Measurements from ENCODE around the gene MTF2. TPM values are rescaled to one million over a fixed set of nuclear protein-coding genes. Genes with fewer than 3 reads are reported as not detected.

The MTF2 gene
- total RNA-seq, 4 donors from 2014 or later, result 7.1 to 13.4 (median 9.9) TPM

DNA sequence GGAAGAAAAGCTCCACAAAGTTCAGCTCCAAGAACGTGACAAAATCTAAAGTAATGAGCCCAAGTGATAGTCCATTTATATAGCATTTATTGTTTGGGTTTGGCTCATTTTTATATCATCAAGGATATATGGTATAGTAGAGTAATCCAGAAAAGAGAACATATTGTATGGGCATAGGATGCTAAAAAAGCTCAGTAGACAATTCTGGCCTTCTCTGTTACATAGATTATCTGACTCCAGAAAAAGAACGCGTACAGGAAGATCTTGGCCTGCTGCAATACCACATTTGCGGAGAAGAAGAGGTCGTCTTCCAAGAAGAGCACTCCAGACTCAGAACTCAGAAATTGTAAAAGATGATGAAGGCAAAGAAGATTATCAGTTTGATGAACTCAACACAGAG, 57.4 kb downstream of the MTF2 start:
- no peak for DNase-seq (ENCODE audit: extremely low spot score)
- WGBS, result 94% methylated on average over 5 of the region's 5 CpGs
- H3K36me3 ChIP-seq, result peaks cover 21 to 83% (median 39%) of the 10 kb centered on the region in 4 donors
- H3K27me3 ChIP-seq, result no peaks in the 10 kb centered on the region
- H3K4me3 ChIP-seq, result no peak overlapping the region
- H3K9me3 ChIP-seq, result no peaks in the 10 kb centered on the region
- H3K4me1 ChIP-seq, result no peaks in the 10 kb centered on the region
- H3K27ac ChIP-seq (replicated peaks in 1 of 4), result no peak overlapping the region
- TF ChIP-seq POLR2AphosphoS5 (IDR thresholded peaks at IDR 0.05) (no peak), POLR2A (IDR thresholded peaks at IDR 0.05; ENCODE audit: low read depth) (no peak), EP300 (IDR thresholded peaks at IDR 0.05) (no peak), CTCF (IDR thresholded peaks at IDR 0.05) (no peak)
- intact Hi-C loops (cut with DNase I), result no loop called here

DNA sequence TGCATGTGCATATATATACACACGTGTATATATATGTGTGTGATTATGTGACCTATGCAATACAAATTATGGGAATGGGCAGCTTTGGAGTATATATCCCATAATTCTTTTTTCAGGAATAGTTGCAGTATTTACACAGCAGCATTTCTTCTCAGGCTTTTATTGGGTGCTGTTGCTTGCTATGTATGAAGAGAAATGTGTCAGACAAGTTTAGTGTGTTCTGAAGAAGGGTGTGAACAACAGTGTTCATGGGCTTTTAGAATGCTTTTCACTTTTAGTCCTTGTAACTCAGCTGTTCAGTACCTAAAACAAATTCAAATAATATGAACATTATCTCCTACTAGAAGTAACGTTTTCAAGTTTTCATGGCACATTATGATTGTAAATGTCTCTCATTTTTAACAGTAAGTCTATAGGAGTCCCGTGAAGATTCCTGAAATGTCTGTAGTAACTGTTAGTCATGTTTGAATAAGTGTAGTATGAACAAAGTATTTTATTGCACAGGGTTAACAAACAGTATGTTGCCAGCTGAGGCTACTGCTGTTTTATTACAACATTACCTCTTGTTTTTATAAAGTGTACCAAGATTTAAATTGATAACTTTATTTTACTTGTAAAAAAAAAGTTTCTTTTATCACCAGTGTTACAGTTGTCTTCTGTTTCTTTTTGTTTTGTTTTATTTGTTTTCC, 58.7 kb downstream of the MTF2 start:
- DNase-seq (ENCODE audit: extremely low spot score), result no peak
- Histone ChIP-seq H3K36me3 (peaks cover 21 to 71% (median 39%) of the 10 kb centered on the region in 4 donors), H3K27me3 (no peaks in the 10 kb centered on the region), H3K4me1 (peaks cover 0 to 2% (median 0%) of the 10 kb centered on the region in 4 donors), H3K9me3 (no peaks in the 10 kb centered on the region), H3K4me3 (no peak overlapping the region), H3K27ac (replicated peaks in 1 of 4) (no peak overlapping the region)
- WGBS, result 53% methylated on average over 3 of the region's 3 CpGs
- TF ChIP-seq POLR2A (IDR thresholded peaks at IDR 0.05; ENCODE audit: low read depth), result no peak
- no peak for TF ChIP-seq POLR2AphosphoS5 (IDR thresholded peaks at IDR 0.05)
- no peak for TF ChIP-seq CTCF (IDR thresholded peaks at IDR 0.05)
- TF ChIP-seq EP300 (IDR thresholded peaks at IDR 0.05), result no peak
- intact Hi-C loops (cut with DNase I), result no loop called here

- Histone ChIP-seq H3K36me3 (peaks cover 13 to 54% (median 29%) of the 10 kb centered on the region in 4 donors), H3K9me3 (no peaks in the 10 kb centered on the region), H3K27ac (replicated peaks in 1 of 4) (no peak overlapping the region), H3K4me1 (peaks cover 0 to 3% (median 0%) of the 10 kb centered on the region in 4 donors), H3K27me3 (no peaks in the 10 kb centered on the region), H3K4me3 (no peak overlapping the region)
- no peak for TF ChIP-seq EP300 (IDR thresholded peaks at IDR 0.05)
- TF ChIP-seq POLR2A (IDR thresholded peaks at IDR 0.05; ENCODE audit: low read depth), result no peak
- no peak for TF ChIP-seq POLR2AphosphoS5 (IDR thresholded peaks at IDR 0.05)
- no peak for TF ChIP-seq CTCF (IDR thresholded peaks at IDR 0.05)
- intact Hi-C loops (cut with DNase I), result no loop called here
- DNase-seq (ENCODE audit: extremely low spot score), result no peak
- 87% methylated on average over 1 of the region's 1 CpG for WGBS
These were observed 61.0 kb downstream of the MTF2 start for GRCh38 chr1:93140106-93140505.

GRCh38 chr1:93142161-93142560, 63.1 kb downstream of the MTF2 start:
- Histone ChIP-seq H3K4me3 (no peak overlapping the region), H3K27me3 (no peaks in the 10 kb centered on the region), H3K27ac (replicated peaks in 1 of 4) (no peak overlapping the region), H3K36me3 (peaks cover 0 to 34% (median 11%) of the 10 kb centered on the region in 4 donors), H3K4me1 (peaks cover 0 to 10% (median 4%) of the 10 kb centered on the region in 4 donors), H3K9me3 (no peaks in the 10 kb centered on the region)
- no peak for TF ChIP-seq POLR2A (IDR thresholded peaks at IDR 0.05; ENCODE audit: low read depth)
- no peak for TF ChIP-seq CTCF (IDR thresholded peaks at IDR 0.05)
- TF ChIP-seq EP300 (IDR thresholded peaks at IDR 0.05), result no peak
- no peak for TF ChIP-seq POLR2AphosphoS5 (IDR thresholded peaks at IDR 0.05)
- DNase-seq (ENCODE audit: extremely low spot score), result no peak
- 92% methylated on average over 2 of the region's 2 CpGs for WGBS
- intact Hi-C loops (cut with DNase I), result no loop called here
